GM18499 (cell line): ENCODE data around the gene LY6G5C.

Experiments
- ATAC-seq: cut with Tn5 transposase; IDR thresholded peaks from one replicate; pipeline ENCODE4 v1.9.1; 2021; ENCODE audit warnings: moderate number of reproducible peaks; ENCODE audit not compliant: insufficient read depth, unreplicated experiment

The LY6G5C gene

DNA sequence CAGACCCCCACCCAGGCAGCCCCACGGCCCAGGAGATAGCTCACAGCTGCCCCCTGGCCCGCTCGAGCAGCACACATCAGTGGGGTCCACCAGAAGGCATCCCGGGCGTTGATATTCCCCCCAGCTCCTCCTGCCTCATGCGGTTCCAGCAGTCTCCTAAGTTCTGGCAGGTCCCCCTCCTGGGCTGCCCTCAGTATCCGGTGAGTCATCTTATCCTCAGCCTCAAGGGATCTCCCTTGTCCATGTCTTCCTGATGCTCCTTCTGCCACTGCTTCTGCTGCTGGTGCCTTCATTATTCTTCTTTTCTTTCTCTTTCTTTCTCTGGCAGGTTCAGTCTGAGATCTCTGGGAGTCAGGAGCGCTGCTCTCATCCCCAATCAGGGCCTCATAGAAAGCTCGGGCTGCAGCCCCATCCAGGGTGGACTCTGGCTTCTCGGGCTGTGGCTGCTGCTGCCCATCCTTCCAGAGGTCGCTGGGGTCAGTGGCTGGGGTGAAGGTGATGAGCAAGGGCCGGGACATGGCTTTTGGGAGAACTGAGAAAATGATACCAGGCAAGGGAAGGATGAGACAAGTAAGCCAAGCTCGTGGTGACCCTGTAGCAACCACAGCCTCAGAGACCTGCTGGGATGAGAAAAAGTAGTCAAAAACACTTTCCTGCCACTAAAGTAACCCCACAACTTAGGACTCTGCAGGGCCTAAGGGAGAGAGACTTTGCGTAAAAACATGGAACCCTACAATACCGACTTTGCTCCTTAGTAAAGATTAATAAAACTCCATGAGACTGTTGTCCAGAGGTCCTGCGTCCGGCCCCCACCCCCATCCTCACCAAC, 16.7 kb downstream of the LY6G5C start:
- no peak for ATAC-seq

DNA sequence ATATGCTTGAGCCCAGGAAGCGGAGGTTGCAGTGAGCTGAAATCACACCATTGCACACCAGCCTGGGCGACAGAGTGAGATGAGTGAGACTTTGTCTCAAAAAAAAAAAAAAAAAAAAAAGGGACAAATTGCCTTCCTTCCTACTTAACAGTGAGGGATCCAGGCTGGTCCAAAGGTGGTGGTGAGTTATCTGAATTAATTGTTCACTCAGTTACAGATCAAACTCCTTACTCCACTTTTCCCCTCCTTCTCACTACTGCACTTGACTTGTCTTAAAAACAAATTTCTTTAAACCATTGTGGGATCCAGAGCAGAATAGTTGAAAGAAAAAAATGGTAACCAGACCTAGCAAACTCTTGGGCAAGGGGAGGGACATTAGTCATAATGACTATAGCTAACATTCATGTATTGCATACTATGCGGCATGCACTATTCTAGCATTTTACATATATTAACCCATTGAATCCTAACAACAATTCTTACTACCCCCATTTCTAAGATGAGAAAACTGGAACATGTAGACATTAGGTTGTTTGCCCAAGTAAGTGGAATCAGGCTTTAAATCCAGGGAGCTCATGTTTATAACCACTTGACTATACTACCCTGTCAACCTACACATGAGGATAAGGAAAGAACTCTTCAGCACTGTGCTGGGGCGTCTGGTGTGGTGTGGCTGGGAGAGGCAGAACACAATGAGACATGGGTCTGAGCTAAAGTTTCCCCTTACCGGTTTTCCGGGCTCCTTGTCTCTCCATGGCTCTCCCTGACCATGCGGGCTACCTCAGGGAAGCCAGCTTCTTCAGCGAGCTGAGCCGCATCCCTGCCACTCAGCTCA, 17.5 kb downstream of the LY6G5C start:
- ATAC-seq: no peak

DNA sequence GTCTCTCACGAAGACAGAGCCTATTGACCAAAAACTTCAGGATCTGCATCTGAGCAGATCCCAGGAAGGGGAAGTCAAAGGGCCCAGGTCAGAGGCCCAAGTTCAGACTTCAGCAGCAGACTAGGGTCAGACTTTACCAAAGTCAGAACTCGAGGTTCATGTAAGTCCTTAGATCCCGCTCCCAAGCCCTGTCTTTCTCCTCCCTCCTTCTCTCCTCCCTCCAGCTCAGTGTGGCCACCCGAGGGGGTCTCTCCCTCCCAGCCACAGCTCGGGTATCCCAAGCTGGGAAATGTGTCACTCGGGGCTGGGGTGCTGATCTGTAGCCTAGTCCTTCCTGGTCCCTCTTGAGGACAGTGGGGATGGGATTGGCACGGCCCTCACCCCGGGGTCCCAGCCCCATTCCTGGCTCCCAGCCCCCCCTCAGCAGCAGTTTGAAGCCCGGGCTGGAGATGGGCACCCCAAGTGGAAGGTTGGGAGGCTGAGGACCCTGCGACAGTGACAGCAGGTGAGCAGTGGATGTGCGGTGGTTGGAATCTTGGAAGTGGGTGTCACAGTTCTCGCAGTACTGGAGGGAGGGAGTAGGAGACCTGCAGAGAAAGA, 18.6 kb downstream of the LY6G5C start:
- no peak for ATAC-seq

- no peak for ATAC-seq
These were observed 19.4 kb downstream of the LY6G5C start for GRCh38 chr6:31661262-31662123.

- ATAC-seq: no peak
These were observed 20.2 kb downstream of the LY6G5C start, which contains the start of gene C6orf47 for GRCh38 chr6:31660381-31661261. Gene C6orf47, minus strand, starts transcription at chr6:31660778. Its CDS starts 831 bp downstream, at chr6:31659947.

- no peak for ATAC-seq
These were observed 21.1 kb downstream of the LY6G5C start for GRCh38 chr6:31659649-31660380.

GRCh38 chr6:31658983-31659648, 21.8 kb downstream of the LY6G5C start:
- no peak for ATAC-seq

DNA sequence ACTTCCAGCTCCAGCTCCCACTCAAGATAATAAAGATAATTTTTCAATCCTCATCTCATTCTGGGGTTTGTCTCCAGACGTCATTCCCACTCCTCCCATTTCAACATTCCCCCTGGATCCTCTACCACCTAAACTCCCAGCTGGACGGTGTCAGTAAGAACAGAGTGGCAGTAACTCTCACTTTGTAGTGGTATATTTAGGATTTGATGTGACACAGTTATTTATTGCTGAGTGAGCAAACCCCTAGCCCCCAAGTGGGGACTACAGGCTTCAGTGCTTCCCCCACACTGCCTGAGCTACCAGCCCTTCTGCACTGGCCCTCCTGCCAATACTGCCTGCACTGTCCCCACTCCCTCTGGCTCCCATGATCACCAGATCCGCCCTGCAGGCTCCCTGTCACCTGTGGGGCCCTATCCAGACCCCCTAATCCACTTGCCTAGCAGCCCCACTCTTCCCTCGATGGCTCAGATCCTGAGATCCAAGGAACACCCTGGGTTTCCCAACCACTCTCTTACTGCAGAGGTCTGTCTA, 22.6 kb downstream of the LY6G5C start:
- ATAC-seq: no peak

GRCh38 chr6:31657406-31658157, 23.3 kb downstream of the LY6G5C start:
- ATAC-seq: no peak

DNA sequence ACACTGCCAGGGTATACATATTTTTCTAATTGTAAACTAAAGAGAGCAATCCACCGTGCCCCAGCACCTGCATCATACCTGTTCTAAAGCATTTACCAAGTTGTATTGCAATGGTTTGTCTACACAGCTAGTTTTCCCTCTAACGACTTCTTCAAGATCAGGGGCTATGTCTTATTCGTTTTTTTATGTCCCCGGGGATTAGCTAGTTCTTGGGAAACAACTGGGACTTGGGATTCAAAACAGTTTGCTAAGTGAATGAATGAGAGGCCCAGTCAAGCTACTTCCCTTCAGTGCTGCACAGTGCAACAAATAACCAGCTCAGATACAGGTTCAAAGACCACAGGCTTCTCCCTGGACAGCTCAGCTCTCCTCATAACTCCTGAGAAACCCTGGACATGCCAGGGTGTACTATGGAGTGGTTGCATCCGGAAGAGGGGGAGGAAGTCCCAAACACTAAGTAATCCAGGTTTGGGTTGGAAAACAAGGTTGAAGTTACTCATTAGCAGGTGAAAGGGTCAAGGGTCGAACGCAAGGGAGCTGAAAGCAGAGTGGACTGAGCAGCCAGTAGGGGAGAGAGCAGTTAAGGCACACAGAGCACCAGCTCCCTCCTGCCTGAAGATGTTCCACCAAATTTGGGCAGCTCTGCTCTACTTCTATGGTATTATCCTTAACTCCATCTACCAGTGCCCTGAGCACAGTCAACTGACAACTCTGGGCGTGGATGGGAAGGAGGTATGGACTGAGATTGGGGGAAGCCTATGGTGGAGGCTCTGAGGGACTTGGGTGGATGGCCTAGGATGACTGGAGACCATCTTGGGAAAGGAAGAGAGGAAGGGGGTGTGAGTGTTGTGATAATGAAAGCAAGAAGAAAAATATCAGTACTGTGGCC, 25.3 kb downstream of the LY6G5C start, which contains the start of gene APOM:
Gene APOM, plus strand, starts transcription at position 546 of the 889 bp plus-strand sequence. Its CDS starts 73 bp downstream, at position 619.
- no peak for ATAC-seq

DNA sequence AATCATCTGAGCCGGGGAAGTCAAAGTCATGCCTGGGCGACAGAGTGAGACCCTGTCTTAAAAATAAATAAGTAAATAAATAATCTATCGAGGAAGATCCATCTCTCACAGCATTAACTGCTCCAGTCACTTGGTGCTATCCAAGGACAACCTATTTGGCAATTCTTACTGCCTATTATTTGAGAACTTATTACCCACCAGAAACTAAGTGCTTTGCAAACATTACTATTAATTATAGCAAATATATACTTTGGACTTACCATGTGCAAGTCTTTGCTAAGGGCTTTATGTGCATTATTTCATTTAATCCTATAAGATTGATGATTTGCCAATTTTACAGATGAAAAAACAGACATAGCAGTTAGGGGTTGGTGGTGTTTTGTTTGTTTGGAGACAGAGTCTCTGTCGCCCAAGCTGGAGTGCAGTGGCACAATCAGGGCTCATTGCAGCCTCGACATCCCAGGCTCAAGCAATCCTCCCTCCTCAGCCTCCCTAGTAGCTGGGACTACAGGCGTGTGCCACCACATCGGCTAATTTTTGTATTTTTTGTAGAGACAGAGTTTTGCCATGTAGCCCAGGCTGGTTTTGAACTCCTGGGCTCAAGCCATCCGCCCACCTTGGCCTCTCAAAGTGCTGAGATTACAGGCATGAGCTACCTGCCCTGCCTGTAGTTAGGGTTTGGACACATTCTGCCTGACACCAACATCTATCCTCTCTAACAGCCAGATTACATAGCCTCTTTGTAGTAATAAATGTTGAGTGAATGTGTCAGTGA, 26.1 kb downstream of the LY6G5C start:
- no peak for ATAC-seq

DNA sequence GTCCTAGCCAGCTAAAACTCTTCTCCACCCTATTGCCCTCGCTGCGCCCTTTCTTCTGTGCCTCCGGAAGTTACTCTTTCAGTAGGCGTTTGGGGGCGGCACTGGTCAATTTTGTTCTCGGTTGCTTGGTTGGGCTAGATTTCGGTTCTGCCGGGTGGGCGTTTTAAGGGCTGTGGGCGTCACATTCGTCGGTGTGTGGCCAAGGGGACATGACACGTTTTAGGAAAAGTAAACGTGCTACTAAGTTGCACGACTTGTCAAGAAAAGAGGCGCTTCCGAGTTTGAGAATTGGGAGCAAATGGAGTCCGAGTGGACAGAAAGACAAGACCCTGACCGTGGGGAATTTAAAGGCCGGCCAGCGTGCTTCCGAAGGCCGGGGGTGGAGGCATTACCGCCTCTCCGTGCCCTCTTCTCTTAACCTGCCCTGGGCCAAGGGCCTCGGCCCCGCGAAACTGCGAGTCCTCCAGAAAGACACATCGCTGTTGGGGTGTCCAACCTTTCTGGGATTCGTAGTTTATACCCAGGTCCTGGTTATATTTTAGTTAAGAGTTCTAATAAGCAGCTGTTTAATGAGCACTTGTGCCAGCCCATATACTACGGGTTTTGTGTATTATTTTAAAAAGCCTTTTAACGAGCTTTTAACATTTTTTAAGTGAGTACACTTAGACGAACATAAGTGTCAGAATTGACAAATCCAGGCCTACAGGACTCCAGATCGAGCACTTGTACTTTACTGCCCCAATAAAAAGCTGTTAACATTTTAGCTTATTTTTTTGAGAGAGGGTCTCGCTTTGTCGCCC, 27.7 kb downstream of the LY6G5C start:
- ATAC-seq: no peak

DNA sequence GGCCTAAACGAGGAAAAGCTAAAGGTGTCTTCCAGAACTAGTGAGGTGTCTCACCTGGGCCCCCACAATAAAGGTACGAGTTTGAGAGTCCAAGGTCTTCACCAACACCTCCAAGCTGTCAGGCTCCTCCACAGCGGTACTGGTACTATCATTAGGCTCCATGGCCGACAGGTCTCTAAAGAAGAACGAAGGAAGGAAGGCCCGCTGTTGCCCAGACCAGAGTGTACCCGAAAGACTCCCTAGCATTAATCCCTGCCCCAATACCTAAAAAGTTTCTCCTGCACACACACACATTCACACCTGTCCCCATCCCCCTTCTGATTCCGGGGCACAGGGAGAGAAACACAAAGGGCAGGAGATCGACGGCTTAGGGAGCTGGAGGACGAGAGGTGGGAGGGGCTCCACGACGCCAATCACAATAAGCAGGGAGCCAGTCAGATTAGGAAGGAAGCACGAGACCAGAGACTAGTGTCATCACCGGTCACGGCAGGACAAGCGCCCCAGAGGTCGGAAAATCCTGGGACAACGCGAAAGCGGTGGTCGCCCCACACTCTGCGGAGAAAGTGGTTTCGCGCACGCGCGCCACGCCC, 29.2 kb downstream of the LY6G5C start:
- ATAC-seq: no peak

DNA sequence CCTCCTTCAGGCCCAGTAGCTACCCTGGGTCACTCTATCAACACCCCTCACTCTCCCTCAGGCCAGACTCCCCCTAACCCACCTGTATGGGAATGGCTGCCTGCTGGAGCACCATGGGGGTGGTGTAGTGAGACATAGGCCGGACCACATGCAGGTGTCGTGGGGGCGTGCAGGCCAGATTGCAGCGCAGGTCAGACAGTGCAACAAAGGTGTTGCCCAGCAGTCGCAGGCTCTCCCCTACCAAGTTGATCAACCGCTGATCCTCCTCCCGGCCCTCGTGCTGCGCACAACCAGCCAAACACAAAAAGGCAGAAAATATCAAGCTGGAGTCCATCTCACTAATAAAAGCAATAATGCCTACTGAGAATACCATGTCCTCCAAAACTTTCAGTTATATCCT, 35.5 kb downstream of the LY6G5C start:
- no peak for ATAC-seq
